HPDE6-E6E7 (cell line): ENCODE data around the gene STK33.

Experiments
- DNase-seq: peaks from one replicate; pipeline ENCODE4 v3.0.0; 2011; ENCODE audit warnings: missing footprints; ENCODE audit errors: extremely low spot score

The STK33 gene

GRCh38 chr11:8373519-8374432 is 220.3 kb downstream of the STK33 start:
- DNase-seq = no peak

GRCh38 chr11:8372641-8373381 is 221.2 kb downstream of the STK33 start:
- no peak for DNase-seq

GRCh38 chr11:8371516-8371884 is 222.5 kb downstream of the STK33 start:
- DNase-seq = no peak

GRCh38 chr11:8370812-8371515 is 223.1 kb downstream of the STK33 start:
- no peak for DNase-seq

GRCh38 chr11:8369592-8370205 is 224.3 kb downstream of the STK33 start:
- no peak for DNase-seq

GRCh38 chr11:8368772-8369171 is 225.3 kb downstream of the STK33 start:
- DNase-seq = no peak

GRCh38 chr11:8368194-8368593 is 225.8 kb downstream of the STK33 start:
- DNase-seq = no peak

- DNase-seq = no peak
Measured at GRCh38 chr11:8366316-8366715, 227.7 kb downstream of the STK33 start.

- no peak for DNase-seq
Measured at GRCh38 chr11:8365216-8365941, 228.6 kb downstream of the STK33 start.

GRCh38 chr11:8363921-8364320 is 230.1 kb downstream of the STK33 start:
- DNase-seq = no peak

GRCh38 chr11:8362899-8363298 is 231.1 kb downstream of the STK33 start:
- DNase-seq = no peak

- DNase-seq = no peak
Measured at GRCh38 chr11:8362491-8362890, 231.5 kb downstream of the STK33 start.

- DNase-seq = no peak
Measured at GRCh38 chr11:8361664-8362210, 232.3 kb downstream of the STK33 start.

- no peak for DNase-seq
Measured at GRCh38 chr11:8361206-8361605, 232.8 kb downstream of the STK33 start.

GRCh38 chr11:8360086-8360828 is 233.8 kb downstream of the STK33 start:
- no peak for DNase-seq

- no peak for DNase-seq
Measured at GRCh38 chr11:8359521-8359920, 234.5 kb downstream of the STK33 start.

GRCh38 chr11:8357891-8358566 is 236.0 kb downstream of the STK33 start:
- no peak for DNase-seq

GRCh38 chr11:8357505-8357888 is 236.5 kb downstream of the STK33 start:
- no peak for DNase-seq

- no peak for DNase-seq
Measured at GRCh38 chr11:8356721-8357504, 237.1 kb downstream of the STK33 start.
